GM21737 (cell line): ENCODE measurements around the gene CALY.
"Not testable (repeated sequence)": the region's sequence is repeated elsewhere in the genome, so short reads cannot be mapped to it uniquely, and the experiment has no call there.

Source experiments
- ATAC-seq: cut with Tn5 transposase; IDR thresholded peaks from one replicate; pipeline ENCODE4 v1.9.1; 2021; ENCODE audit warnings: mild to moderate bottlenecking, moderate library complexity; ENCODE audit not compliant: unreplicated experiment

The CALY gene

GRCh38 chr10:133332936-133333699 is 3.6 kb downstream of the CALY start:
- ATAC-seq: no peak

DNA sequence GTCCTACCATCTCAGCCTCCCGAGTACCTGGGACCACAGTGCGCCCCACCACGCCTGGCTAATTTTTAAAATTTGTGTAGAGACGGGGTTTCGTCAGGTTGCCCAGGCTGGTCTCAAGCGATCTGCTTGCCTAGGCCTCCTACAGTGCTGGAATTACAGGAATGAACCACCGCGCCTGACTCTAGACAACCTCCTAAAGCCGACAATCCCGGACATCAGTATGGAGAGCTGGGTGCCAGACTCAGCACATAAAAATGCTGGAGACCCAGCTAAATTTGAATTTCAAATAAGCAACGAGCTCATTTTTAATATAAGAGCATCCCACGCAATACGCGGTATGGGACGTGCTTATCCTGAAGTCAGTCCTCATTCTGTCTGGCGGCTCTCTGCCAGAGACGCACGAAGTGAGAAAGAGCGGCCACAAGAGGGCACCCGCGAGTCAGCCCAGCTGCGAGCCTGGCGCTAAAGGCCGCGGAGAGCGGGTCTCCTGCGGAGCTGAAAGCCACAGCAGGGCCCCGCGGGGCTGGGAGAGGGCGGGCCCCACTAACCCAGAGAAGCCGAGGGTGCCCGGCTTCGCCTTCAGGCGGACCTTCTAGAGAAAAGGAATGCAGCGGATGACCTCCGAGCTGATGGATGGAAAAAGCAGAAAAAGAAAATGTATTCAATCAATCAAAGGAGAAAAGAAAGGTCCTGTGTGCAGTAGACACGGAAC is 7.0 kb downstream of the CALY start:
- peak; percentile 86 for ATAC-seq

DNA sequence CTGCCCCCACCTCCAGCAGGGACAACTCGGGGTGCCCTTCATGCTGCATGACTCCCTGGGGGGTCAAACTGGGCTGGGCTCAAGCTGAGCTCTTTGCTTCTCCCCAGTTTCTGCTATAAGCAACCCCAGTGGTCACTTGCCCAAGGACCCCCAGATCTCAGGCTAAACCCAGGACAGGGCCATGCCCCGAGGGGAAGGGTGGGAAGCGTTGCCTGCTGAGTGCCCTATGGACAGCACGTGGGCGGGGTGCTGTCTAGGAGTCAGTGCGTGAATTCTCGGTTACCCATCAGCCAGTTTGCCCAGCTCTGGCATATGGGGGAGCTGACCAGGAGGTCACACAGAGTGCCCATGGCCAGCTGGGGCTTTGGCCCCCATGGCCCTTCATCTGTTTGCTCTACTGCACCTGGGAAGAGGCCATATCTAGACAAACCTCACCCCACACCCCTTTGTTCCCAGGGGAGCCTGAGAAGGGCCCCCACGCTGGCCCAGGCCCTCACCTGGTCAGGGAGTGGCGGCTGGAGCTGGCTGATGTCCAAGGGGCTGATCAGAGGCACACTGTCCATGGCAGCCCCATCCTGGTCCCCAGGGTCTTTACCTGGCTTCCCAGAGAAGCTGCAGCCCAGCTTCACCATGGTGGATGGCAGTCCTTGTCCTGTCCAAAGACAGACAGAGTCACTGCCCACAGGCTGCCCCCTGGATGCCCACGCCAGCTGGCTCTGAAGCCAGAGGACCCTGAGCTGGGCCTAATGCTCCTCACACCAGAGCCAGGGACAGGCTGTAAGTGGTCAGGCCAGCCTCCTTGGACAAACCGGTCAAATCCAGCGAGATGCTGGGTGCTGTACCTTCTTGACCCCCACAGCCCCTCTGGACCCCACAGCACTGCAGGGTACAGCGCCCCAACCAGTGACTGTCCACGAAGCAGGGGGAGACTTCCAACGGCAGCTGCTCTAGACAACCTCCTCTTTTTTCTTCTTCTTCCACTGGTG is 8.0 kb downstream of the CALY start:
- no peak for ATAC-seq

DNA sequence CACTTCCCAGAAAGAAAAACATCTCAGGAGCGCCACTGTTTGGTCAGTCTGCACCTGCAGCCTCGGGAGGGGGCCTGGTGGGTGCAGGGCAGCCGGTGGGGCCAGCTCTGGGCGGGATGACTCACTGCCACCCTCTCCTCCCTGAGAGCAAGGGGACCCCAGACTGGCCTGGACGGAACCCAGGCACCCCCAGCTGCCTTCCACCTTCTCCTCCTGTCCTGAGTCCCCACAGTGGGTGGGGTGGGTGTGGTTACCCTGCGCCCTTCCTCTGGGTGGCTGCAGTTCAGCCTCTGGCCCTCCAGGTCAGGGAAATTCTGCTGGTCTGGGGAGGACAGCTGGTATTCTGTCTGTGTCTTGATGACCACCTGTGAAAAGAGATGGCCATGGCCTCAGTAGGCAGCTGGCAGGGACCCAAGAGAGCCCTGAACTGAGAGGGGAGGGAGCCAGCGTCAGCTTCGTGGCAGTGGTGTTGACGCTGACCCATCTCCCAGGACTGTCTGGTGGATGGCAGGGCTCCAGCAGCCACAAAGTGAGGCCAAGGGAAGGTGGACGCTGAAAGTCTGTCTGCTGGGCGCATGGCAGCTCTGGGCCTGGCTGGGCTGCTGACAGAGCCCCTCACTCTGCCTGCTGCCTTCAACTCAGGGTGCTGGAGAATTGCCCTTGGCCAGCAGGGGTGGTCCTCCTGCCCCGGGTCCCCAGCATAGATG is 8.9 kb downstream of the CALY start:
- no peak for ATAC-seq

GRCh38 chr10:133326745-133327650 is 9.7 kb downstream of the CALY start:
- ATAC-seq: no peak

GRCh38 chr10:133326223-133326551 is 10.5 kb downstream of the CALY start:
- ATAC-seq: no peak

DNA sequence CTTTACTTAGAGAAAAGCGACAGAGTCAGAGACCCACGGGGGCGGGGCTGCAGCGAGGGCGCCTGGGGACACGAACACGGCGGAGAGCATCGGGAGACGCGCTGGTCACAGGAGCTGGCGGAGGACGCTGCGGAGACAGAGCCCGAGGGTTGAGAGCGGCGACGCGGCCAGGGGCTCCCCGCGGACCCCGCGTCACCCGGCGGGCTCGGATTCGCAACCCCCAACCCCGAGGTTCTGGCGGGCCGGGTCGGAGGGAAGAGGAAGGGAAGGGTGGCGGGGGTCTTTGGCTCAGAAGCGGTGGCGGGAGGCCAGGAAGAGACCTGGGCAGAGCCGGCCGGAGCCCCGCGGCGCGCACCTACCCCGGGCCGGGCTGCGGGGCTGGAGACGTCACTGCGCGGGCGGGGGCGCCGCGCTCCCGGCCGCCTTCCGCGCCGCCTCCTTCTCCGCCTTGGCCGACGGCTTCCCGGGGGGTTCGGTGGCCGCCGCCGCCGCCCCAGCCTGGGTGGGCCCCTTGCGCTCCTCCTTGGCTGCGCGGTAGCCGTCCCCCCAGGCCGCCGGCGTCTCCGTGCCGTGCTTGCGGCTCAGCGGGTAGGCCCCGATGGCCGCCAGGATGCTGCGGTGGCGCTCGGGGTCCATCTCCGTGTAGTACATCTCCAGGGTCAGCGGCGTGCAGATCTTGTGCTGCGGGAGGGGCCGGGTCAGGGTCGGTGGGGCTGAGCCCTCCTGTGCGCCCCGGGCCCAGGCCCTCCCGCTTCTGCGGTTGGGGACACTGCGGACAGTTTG is 11.1 kb downstream of the CALY start:
- ATAC-seq: no peak

- no peak for ATAC-seq
These were observed 11.8 kb downstream of the CALY start for GRCh38 chr10:133324857-133325260.

DNA sequence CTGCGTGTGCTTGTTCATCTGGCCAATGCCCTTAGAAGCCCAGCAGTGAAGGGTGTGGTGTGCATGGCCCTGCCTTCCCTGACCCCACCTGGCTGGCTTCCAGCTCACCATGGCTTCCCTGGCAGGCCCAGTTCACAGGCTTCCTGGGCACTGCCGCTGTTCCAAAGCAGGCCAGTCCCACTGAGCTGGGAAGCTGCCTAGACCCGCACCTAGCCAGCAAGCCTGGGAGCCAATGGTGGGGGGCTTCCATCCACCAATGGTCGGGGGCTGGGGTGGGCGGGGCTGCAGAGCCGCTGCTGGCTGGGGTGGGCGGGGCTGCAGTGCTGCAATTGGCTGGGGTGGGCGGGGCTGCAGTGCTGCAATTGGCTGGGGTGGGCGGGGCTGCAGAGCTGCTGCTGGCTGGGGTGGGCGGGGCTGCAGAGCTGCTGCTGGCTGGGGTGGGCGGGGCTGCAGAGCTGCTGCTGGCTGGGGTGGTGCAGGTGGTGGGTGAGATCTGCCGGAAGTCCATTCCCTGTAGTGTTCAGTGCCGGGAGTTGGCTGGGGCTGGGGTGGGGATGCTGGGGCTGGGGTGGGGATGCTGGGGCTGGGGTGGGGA is 12.4 kb downstream of the CALY start:
- no peak for ATAC-seq

DNA sequence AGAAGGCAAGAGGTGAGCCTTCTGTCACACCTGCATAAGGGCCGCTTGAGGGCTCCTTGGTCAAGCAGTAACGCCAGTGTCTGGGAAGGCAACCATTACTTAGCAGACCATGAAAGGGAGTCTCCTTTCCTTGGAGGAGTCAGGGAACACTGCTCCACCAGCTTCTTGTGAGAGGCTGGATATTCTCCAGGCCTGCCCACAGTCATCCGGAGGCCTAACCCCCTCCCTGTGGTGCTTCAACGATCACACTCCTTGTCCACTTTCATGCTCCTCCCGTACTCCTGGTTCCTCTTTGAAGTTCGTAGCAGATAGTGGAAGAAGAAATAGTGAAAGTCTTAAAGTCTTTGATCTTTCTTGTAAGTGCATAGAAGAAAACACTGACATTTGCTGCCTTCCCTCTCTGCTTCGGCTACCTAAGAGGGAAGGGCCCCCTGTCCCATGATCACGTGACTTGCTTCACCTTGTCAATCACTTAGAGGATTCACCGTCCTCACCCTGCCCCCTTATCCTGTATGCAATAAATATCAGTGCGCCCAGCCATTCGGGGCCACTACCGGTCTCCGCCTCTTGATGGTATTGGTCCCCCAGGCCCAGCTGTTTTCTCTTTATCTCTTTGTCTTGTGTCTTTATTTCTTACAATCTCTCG is 14.5 kb downstream of the CALY start:
- not testable (repeated sequence) for ATAC-seq

- not testable (repeated sequence) for ATAC-seq
These were observed 15.8 kb downstream of the CALY start for GRCh38 chr10:133320852-133321422.

DNA sequence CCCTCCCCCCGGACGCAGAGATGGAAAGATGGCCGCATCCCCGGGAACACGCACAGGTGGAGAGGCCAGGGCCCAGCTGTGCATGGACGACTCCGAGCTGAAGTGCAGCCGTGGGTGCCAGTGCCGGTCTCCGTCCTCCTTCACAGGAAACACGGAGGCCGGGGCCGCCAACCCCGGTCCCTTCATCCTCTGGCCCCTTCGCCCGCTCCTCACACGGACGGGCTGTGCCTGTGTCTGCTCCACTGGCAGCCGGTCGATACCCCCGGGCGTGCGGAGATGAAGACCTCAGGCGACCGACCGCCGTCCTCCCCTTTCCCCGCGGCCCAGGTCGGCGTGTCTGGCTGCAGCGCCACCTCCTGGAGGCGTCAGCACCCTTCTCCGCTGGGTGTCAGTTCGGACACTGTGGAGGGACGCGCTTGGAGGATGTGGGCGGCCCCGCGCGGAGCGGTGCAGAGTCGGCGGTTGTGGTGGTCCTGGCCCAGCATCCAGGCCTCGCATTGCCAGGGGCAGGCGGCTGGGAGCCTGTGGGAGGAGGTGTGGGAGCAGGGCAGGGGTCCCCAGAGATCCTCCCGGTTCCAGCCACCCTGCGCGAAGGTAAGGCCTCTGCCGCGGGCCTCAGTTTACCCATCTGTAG is 18.1 kb downstream of the CALY start:
- ATAC-seq: peak; percentile 72

- ATAC-seq: no peak
These were observed 20.0 kb downstream of the CALY start for GRCh38 chr10:133316732-133317131.

DNA sequence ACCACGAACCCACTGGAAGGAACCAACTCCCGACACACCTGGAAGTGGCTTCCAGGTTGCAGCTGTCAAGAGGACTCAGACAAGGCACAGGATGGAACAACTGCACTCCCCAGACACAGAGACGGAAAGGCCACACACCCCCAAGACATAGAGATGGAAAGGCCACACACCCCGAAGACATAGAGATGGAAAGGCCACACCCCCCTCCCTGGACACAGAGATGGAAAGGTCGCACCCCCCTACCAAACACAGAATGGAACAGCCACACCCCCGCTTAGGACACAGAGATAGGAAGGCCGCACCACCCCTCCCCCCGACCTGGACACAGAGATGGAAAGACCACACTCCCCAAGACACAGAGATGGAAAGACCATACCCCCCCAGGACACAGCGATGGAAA is 20.4 kb downstream of the CALY start:
- ATAC-seq: no peak

DNA sequence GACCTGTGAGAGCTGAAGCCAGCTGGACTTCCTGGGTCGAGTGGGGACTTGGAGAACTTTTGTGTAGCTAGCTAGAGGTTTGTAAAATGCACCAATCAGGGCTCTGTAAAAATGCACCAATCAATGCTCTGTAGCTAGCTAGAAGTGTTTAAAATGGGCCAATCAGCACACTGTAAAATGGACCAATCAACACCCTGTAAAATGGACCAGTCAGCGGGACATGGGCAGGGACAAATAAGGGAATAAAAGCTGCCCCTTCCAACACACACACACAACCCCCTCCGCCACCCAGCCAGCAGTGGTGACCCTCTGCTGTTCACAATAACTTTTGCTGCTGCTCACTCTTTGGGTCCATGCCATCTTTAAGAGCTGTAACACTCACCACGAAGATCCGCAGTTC is 20.8 kb downstream of the CALY start:
- ATAC-seq: no peak

DNA sequence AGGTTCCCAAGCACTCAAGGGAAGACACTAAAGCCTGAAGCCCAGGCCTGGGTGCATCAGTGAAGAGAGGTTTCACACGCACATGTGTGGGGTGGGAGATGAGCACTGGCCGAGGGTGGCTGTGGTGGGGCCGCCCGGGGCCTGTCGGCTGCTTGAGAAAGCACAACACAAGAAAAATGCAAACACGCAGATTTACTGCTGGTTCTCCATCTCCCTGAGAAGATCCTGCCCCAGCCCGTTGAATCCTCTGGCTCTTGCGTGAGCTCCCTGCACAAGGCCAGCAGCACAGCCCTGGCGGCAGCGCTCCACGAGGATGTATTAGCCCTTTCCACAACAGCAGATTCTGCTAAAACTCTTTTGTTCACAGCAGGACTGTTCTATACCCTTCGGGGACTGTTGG is 21.8 kb downstream of the CALY start:
- ATAC-seq: no peak

GRCh38 chr10:133313192-133313591 is 23.5 kb downstream of the CALY start:
- ATAC-seq: no peak
